Hepatocyte (in vitro differentiated cells): Measurements from ENCODE around the gene NPTX1.

Experiments used
- CTCF ChIP-seq: fragments of 200-600 bp; sonication (generic); IDR thresholded peaks from 2 replicates; pipeline ENCODE4 v1.5.1; 2016; ENCODE audit warnings: antibody characterized with exemption, mild to moderate bottlenecking; ENCODE audit not compliant: poor library complexity
- EZH2phosphoT487 ChIP-seq: fragments of 200-600 bp; sonication (generic); IDR thresholded peaks from one replicate; pipeline ENCODE4 v1.6.1; 2018; ENCODE audit warnings: antibody characterized with exemption, mild to moderate bottlenecking, low read depth, moderate library complexity; ENCODE audit not compliant: unreplicated experiment, severe bottlenecking

GRCh38 chr17:80470603-80471002 is 5.8 kb downstream of the NPTX1 start:
- TF ChIP-seq CTCF (no peak), EZH2phosphoT487 (no peak)
